SU-DHL-6 (cell line): ENCODE results near the gene SORBS2.

Source experiments
- EZH2phosphoT487 ChIP-seq: fragments of 200-600 bp; sonication (generic), shearing (Covaris generic); conservative IDR thresholded peaks from 2 replicates; pipeline ENCODE4 v1.6.1; 2018; ENCODE audit warnings: mild to moderate bottlenecking, antibody characterized with exemption, low read length, moderate library complexity, mixed read lengths
- TF ChIP-seq, protein P1 (sequence below): fragments of 200-600 bp; sonication (generic); IDR thresholded peaks from one replicate; pipeline ENCODE4 v1.5.1; 2017; ENCODE audit warnings: antibody characterized with exemption, mild to moderate bottlenecking, low read length, moderate library complexity; ENCODE audit not compliant: insufficient read depth, poor library complexity, severe bottlenecking

DNA sequence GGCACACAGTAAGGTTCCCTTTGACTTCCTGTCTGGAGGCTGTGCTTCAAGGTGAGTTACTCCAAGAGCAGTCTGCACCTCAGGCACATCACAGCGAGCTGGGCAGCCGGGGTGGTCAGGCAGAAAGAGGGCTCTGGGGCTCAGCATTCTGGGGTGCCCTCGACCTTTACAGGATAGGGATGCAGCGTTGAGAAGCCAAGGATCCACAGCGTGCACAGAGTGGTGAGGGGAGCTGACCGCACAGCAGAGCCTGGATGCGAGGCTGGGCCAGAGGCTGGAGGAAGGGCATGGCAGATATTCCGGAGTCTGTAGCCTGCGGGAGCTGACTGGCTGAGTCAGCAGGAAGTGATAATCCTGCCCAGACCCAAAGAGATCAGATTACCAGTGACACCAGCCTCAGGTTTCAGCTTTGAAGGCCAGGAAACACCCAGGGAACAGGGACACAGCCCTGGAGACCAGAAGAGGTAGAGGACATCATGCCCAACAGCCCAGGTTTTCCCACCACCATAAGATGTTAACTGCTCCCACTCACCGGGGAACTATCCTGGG lies 238.3 kb downstream of the SORBS2 start:
- TF ChIP-seq, protein P1, sequence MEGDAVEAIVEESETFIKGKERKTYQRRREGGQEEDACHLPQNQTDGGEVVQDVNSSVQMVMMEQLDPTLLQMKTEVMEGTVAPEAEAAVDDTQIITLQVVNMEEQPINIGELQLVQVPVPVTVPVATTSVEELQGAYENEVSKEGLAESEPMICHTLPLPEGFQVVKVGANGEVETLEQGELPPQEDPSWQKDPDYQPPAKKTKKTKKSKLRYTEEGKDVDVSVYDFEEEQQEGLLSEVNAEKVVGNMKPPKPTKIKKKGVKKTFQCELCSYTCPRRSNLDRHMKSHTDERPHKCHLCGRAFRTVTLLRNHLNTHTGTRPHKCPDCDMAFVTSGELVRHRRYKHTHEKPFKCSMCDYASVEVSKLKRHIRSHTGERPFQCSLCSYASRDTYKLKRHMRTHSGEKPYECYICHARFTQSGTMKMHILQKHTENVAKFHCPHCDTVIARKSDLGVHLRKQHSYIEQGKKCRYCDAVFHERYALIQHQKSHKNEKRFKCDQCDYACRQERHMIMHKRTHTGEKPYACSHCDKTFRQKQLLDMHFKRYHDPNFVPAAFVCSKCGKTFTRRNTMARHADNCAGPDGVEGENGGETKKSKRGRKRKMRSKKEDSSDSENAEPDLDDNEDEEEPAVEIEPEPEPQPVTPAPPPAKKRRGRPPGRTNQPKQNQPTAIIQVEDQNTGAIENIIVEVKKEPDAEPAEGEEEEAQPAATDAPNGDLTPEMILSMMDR: no peak
- TF ChIP-seq EZH2phosphoT487: no peak
